Neural progenitor cell (in vitro differentiated cells): ENCODE results near the gene NBEAL2. TPM values are rescaled to one million over a fixed set of nuclear protein-coding genes. Genes with fewer than 3 reads are reported as not detected.

Experiments used
- DNase-seq: peaks from one replicate; pipeline ENCODE4 v3.0.0-alpha.2; 2016; ENCODE audit warnings: low spot score
- H2AFZ ChIP-seq: fragments of 200-600 bp; sonication (generic); replicated peaks from 2 replicates; pipeline ENCODE4 v1.6.1; 2016; ENCODE audit warnings: antibody characterized with exemption
- H3F3A ChIP-seq: fragments of 200-600 bp; sonication (generic); 2 replicates; pipeline ENCODE4 v1.6.1; 2016; ENCODE audit warnings: antibody characterized with exemption, low read depth
- H3K27ac ChIP-seq: fragments of 200-600 bp; sonication (generic); 2 replicates; pipeline ENCODE4 v1.5.1; 2016; ENCODE audit warnings: mild to moderate bottlenecking
- H3K27me3 ChIP-seq: fragments of 200-600 bp; sonication (generic); 2 replicates; pipeline ENCODE4 v1.6.1; 2016; ENCODE audit warnings: mild to moderate bottlenecking, moderate library complexity
- H3K36me3 ChIP-seq: fragments of 200-600 bp; sonication (generic); 2 replicates; pipeline ENCODE4 v1.5.1; 2016
- H3K4me1 ChIP-seq: fragments of 200-600 bp; sonication (generic); 2 replicates; pipeline ENCODE4 v1.6.1; 2016; ENCODE audit warnings: mixed run types
- H3K4me2 ChIP-seq: fragments of 200-600 bp; sonication (generic); 2 replicates; pipeline ENCODE4 v1.6.1; 2016
- H3K4me3 ChIP-seq: fragments of 200-600 bp; sonication (generic); 2 replicates; pipeline ENCODE4 v1.5.1; 2016
- H3K79me2 ChIP-seq: fragments of 200-600 bp; sonication (generic); 2 replicates; pipeline ENCODE4 v1.6.1; 2016; ENCODE audit warnings: low read depth
- H3K9ac ChIP-seq: fragments of 200-600 bp; sonication (generic); 2 replicates; pipeline ENCODE4 v1.6.1; 2016
- H3K9me3 ChIP-seq: fragments of 200-600 bp; sonication (generic); 2 replicates; pipeline ENCODE4 v1.5.1; 2016; ENCODE audit warnings: low read depth
- H4K20me1 ChIP-seq: fragments of 200-600 bp; sonication (generic); 2 replicates; pipeline ENCODE4 v1.6.1; 2016; ENCODE audit warnings: low read depth
- H3K27ac Mint-ChIP-seq: 3 replicates; pipeline ENCODE4 v1.8.0; 2021; ENCODE audit warnings: mixed read lengths
- H3K27me3 Mint-ChIP-seq: 2 replicates; pipeline ENCODE4 v1.8.0; 2022; ENCODE audit warnings: low read depth, mild to moderate bottlenecking, inconsistent platforms, moderate library complexity, mixed read lengths; ENCODE audit not compliant: insufficient read depth
- H3K36me3 Mint-ChIP-seq: 3 replicates; pipeline ENCODE4 v1.8.0; 2021; ENCODE audit warnings: mixed read lengths
- H3K4me1 Mint-ChIP-seq: 3 replicates; pipeline ENCODE4 v1.8.0; 2021; ENCODE audit warnings: mixed read lengths
- H3K4me3 Mint-ChIP-seq: 3 replicates; pipeline ENCODE4 v1.8.0; 2021; ENCODE audit warnings: mild to moderate bottlenecking, moderate library complexity, mixed read lengths
- H3K9me3 Mint-ChIP-seq: 3 replicates; pipeline ENCODE4 v1.8.0; 2020; ENCODE audit warnings: mixed read lengths
- EZH2 ChIP-seq: fragments of 200-600 bp; sonication (generic); IDR thresholded peaks from 2 replicates; pipeline ENCODE4 v1.6.1; 2017; ENCODE audit warnings: antibody characterized with exemption, mild to moderate bottlenecking, moderate library complexity
- EZH2phosphoT487 ChIP-seq: fragments of 200-600 bp; sonication (generic); IDR thresholded peaks from 2 replicates; pipeline ENCODE4 v1.6.1; 2017; ENCODE audit warnings: antibody characterized with exemption
- total RNA-seq: library from RNA; depleted of rRNA; stranded (reverse); fragments of >200 nt; gene quantifications from 2 replicates; pipeline ENCODE4 v1.2.3, GENCODE V29; 2015; ENCODE audit warnings: low replicate concordance
- TF ChIP-seq, protein P1 (sequence below): fragments of 200-600 bp; sonication (generic); IDR thresholded peaks from 2 replicates; pipeline ENCODE4 v1.5.1; 2017; ENCODE audit warnings: antibody characterized with exemption, mild to moderate bottlenecking

The NBEAL2 gene
- total RNA-seq, 1 donor from 2014 or later = 6.3 TPM

DNA sequence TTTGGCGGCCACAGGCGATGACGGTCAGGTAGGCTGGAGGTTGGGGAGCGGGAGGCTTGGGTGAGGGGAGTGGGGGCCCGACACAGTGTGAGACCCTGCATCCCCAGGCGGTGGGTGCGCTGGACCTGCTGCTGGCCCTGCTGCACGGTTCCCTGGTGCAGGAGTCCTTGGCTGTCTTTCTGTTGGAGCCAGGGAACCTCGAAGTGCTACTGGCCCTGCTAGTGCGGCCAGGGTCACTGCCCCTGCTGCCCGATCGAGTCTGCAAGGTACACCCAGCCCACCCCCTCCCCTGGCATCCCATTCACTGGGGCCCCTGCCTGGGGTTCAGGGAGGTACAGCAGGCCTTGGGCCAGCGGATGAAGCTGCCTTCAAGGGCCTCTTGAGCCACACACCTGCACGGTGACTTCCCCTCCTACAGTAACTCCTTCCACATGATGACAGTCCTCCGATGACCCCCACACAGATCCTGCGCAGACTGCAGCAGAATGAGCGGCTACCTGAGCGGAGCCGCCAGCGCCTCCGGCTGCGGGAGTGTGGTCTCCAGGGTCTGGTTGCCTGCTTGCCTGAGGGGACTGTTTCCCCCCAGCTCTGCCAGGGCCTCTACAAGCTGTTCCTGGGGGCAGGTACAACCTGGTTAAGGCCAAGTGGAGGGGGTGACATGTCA lies 19.5 kb downstream of the NBEAL2 start:
- Mint-ChIP-seq H3K4me3 (no peak overlapping the region), H3K9me3 (no peaks in the 10 kb centered on the region), H3K27me3 (peaks cover 4% of the 10 kb centered on the region), H3K4me1 (peaks cover 3% of the 10 kb centered on the region), H3K36me3 (no peaks in the 10 kb centered on the region), H3K27ac (no peak overlapping the region)
- Histone ChIP-seq H3K36me3 (no peaks in the 10 kb centered on the region), H3F3A (no peaks in the 10 kb centered on the region), H3K79me2 (no peaks in the 10 kb centered on the region), H2AFZ (no peak overlapping the region), H3K9ac (no peak overlapping the region), H3K4me3 (no peak overlapping the region), H4K20me1 (no peaks in the 10 kb centered on the region), H3K27ac (no peak overlapping the region), H3K9me3 (no peaks in the 10 kb centered on the region), H3K4me1 (no peaks in the 10 kb centered on the region), H3K27me3 (no peaks in the 10 kb centered on the region), H3K4me2 (no peak overlapping the region)
- TF ChIP-seq EZH2 = no peak
- TF ChIP-seq EZH2phosphoT487 = no peak
- TF ChIP-seq, protein P1, sequence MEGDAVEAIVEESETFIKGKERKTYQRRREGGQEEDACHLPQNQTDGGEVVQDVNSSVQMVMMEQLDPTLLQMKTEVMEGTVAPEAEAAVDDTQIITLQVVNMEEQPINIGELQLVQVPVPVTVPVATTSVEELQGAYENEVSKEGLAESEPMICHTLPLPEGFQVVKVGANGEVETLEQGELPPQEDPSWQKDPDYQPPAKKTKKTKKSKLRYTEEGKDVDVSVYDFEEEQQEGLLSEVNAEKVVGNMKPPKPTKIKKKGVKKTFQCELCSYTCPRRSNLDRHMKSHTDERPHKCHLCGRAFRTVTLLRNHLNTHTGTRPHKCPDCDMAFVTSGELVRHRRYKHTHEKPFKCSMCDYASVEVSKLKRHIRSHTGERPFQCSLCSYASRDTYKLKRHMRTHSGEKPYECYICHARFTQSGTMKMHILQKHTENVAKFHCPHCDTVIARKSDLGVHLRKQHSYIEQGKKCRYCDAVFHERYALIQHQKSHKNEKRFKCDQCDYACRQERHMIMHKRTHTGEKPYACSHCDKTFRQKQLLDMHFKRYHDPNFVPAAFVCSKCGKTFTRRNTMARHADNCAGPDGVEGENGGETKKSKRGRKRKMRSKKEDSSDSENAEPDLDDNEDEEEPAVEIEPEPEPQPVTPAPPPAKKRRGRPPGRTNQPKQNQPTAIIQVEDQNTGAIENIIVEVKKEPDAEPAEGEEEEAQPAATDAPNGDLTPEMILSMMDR = no peak
- no peak for DNase-seq

DNA sequence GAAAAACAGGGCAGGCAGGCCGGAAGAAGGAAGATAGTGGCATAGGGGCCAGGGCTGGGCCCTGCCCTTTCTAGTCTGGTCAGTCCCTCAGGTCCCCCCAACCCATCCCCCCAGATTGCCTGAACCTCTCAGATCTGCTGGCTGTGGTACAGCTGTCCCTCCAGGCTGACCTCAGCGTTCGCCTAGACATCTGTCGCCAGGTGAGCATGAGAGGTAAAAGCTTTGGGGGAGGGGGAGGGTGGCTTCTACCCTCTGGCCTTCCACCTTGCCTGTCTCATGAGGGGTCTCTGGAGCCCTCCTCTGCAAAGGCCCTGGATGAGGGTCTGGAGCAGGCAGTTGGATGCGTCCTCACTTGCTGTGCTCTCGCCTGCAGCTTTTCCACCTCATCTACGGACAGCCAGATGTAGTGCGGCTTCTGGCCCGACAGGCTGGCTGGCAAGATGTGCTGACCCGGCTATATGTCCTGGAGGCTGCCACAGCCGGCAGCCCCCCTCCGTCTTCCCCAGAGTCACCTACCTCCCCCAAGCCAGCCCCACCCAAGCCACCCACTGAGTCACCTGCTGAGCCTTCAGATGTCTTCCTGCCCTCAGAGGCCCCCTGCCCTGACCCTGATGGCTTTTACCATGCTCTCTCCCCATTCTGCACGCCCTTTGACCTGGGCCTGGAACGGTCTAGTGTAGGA lies 20.2 kb downstream of the NBEAL2 start:
- no peak for TF ChIP-seq EZH2
- TF ChIP-seq, protein P1 = no peak
- TF ChIP-seq EZH2phosphoT487 = no peak
- peaks cover 4% of the 10 kb centered on the region for H3K27me3 Mint-ChIP-seq
- no peaks in the 10 kb centered on the region for H3K36me3 ChIP-seq
- H3K4me1 Mint-ChIP-seq = peaks cover 3% of the 10 kb centered on the region
- no peaks in the 10 kb centered on the region for H4K20me1 ChIP-seq
- no peaks in the 10 kb centered on the region for H3K9me3 Mint-ChIP-seq
- H3K36me3 Mint-ChIP-seq = no peaks in the 10 kb centered on the region
- H3K9me3 ChIP-seq = no peaks in the 10 kb centered on the region
- H3K27me3 ChIP-seq = no peaks in the 10 kb centered on the region
- H3K4me1 ChIP-seq = no peaks in the 10 kb centered on the region
- H3K4me3 Mint-ChIP-seq = no peak overlapping the region
- H3K27ac Mint-ChIP-seq = peak overlapping the region; percentile 25
- H3K9ac ChIP-seq = no peak overlapping the region
- no peaks in the 10 kb centered on the region for H3K79me2 ChIP-seq
- no peak overlapping the region for H3K4me3 ChIP-seq
- H3K4me2 ChIP-seq = no peak overlapping the region
- no peak for DNase-seq
- no peak overlapping the region for H3K27ac ChIP-seq
- no peaks in the 10 kb centered on the region for H3F3A ChIP-seq
- H2AFZ ChIP-seq = no peak overlapping the region

DNA sequence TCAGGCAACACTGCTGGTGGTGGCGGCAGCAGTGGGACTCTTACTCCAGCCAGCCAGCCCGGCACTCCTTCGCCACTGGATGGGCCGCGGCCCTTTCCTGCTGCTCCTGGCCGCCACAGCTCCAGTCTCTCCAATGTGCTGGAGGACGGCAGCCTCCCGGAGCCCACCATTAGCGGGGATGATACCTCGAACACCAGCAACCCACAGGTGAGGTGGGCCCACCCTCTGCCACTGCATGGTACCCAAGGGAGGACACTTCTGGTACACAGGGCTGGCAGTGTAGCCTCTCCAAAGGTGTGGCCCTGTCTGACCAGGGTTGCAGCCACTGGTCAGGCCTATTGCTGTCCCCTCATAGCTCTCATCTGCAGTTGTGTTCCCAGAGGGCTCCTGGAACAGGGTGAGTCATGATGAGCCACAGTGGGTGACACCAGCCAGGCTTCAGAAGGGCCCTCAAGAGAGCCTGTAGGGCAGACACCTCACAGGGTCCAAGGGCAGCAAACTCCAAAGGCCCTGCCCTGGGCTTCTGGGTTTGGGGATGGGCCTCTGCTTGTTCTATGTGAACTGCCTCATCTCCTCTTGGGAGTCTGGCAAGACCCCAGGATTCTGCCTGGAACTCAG lies 20.8 kb downstream of the NBEAL2 start:
- Histone ChIP-seq H3K4me2 (no peak overlapping the region), H3K4me1 (no peaks in the 10 kb centered on the region), H3K27ac (no peak overlapping the region), H2AFZ (no peak overlapping the region), H3K4me3 (no peak overlapping the region), H4K20me1 (no peaks in the 10 kb centered on the region), H3K9me3 (no peaks in the 10 kb centered on the region), H3F3A (no peaks in the 10 kb centered on the region), H3K27me3 (no peaks in the 10 kb centered on the region), H3K9ac (no peak overlapping the region), H3K36me3 (no peaks in the 10 kb centered on the region), H3K79me2 (no peaks in the 10 kb centered on the region)
- DNase-seq = no peak
- Mint-ChIP-seq H3K4me3 (no peak overlapping the region), H3K27ac (peak overlapping the region; percentile 25), H3K4me1 (peaks cover 3% of the 10 kb centered on the region), H3K9me3 (no peaks in the 10 kb centered on the region), H3K36me3 (no peaks in the 10 kb centered on the region), H3K27me3 (peaks cover 4% of the 10 kb centered on the region)
- TF ChIP-seq, protein P1 = no peak
- no peak for TF ChIP-seq EZH2phosphoT487
- TF ChIP-seq EZH2 = no peak
